ENCODE measurements around the gene ERFE.
A peak's percentile ranks its signal among the peaks of the same experiment; 100 is the strongest.

Gene ERFE

DNA sequence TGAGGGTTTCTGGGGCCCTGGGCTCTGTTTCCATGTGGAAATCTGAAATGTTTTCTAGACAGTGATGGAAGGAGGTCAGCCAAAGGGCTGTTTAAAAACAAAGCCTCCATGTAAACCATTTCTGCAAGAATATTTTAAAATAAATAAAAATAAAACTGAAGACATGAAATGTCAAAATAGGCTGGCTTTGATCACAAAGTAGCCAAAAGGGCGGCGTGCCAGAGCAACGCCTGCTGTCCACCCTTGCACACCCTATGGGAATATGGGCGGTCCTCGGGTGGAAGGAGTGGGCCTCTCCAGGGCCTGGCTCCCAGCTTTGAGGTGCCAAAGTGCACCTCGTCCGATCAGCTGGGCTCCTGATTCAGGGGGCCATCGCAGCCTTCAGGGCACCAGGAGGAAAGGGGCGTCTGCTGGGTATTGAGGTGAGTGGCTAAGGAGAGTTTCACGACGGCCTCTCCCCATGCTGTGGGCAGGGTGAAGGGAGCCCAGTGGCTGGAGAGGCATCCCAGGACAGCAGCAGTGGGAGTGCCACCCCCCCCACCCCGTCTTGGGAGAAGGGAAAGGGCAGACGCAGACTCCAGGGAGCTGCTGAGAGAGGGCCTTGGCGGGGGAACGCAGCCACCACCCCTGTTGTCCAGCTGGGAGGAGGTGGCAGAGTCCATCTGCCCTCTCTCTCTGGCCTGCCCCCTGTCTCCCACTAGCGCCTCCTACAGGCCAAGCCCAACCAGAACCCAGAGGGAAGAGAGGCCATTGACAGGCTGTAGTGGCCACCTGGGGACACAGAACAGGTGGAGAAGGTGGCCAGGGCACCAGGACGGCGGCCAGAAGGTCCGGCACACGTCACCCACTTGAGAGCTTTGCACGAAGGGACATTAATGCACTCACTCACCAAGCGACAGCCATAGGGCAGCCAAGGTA, 5.7 kb upstream of the ERFE start:
- Histone ChIP-seq H3K4me1 (ENCODE audit: insufficient read depth, low read length) (no peaks in the 10 kb centered on the region), H3K27me3 (ENCODE audit: insufficient read depth, low read length) (peaks cover 8% of the 10 kb centered on the region), H3K9me3 (ENCODE audit: insufficient read depth, low read depth, low read length) (no peaks in the 10 kb centered on the region), H3K27ac (ENCODE audit: low read depth, low read length) (no peak overlapping the region), H3K9ac (ENCODE audit: low read depth, low read length) (no peak overlapping the region), H3K4me3 (ENCODE audit: low read length) (no peak overlapping the region), H3K36me3 (ENCODE audit: insufficient read depth, low read length) (no peaks in the 10 kb centered on the region)
- 91% methylated on average over 22 of the region's 22 CpGs for WGBS

DNA sequence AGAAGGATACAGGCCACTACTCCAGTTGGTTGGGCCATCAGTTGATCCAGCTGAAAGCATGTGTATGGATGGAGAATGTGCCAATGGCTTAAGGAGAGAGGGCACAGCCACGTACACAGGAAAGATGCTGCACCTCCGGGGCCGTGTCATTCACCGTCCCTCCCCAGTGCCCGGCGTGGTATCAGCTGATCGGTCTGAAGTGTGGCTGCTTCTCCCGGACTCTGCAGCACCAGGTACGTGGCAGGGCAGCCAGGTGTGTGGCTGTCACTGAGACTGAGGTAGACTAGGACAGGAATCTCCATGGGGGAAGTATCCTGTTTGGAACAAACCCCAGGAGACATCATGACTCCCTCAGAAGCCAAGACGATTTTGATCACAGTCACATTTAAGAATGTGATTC, 4.2 kb upstream of the ERFE start:
- 92% methylated on average over 10 of the region's 10 CpGs for WGBS
- peaks cover 20% of the 10 kb centered on the region for H3K27me3 ChIP-seq (ENCODE audit: insufficient read depth, low read length)

DNA sequence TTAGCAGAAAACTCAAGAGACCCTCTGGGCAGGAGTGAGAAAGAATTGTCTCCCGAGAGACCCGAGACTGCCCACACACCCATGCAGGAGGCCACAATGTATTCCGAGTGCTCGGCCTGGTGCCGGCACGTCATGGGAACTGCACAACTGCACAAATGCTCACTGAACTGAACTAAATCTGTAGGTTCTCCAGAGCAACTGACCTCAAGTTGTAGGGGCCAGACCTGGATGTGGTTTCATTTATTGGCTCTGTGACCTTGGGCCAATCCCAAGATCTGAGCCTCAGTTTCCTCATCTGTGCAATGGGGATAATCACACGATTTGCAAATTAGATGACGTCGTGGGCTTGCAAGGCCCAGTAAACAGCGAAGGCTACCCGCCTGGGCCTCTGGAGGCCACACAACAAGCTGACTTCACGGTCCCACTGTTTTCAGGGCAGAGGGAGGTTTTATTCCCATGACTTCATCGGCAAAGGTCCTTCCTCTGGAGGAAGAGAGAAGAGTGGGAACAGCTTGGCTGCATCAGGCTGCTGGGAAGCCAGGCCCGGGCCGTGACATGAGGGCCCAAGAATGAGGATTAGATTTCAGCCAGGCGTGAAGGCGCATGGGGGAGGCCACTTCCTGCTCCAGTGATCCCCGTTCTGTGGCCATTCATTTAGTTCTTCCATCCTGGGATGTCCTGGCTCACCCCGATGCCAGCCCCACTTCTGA, 3.6 kb upstream of the ERFE start:
- Histone ChIP-seq H3K27ac (ENCODE audit: low read depth, low read length) (no peak overlapping the region), H3K36me3 (ENCODE audit: insufficient read depth, low read length) (no peaks in the 10 kb centered on the region), H3K4me3 (ENCODE audit: low read length) (no peak overlapping the region), H3K4me1 (ENCODE audit: insufficient read depth, low read length) (no peaks in the 10 kb centered on the region), H3K9me3 (ENCODE audit: insufficient read depth, low read depth, low read length) (no peaks in the 10 kb centered on the region), H3K9ac (ENCODE audit: low read depth, low read length) (no peak overlapping the region), H3K27me3 (ENCODE audit: insufficient read depth, low read length) (peaks cover 26% of the 10 kb centered on the region)
- 88% methylated on average over 19 of the region's 19 CpGs for WGBS

More for the DNA sequence above, 4.2 kb upstream of the ERFE start:
- H3K27ac ChIP-seq (ENCODE audit: low read depth, low read length) = no peak overlapping the region
- no peak overlapping the region for H3K4me3 ChIP-seq (ENCODE audit: low read length)
- no peaks in the 10 kb centered on the region for H3K36me3 ChIP-seq (ENCODE audit: insufficient read depth, low read length)
- no peaks in the 10 kb centered on the region for H3K4me1 ChIP-seq (ENCODE audit: insufficient read depth, low read length)
- no peaks in the 10 kb centered on the region for H3K9me3 ChIP-seq (ENCODE audit: insufficient read depth, low read depth, low read length)
- H3K9ac ChIP-seq (ENCODE audit: low read depth, low read length) = no peak overlapping the region

DNA sequence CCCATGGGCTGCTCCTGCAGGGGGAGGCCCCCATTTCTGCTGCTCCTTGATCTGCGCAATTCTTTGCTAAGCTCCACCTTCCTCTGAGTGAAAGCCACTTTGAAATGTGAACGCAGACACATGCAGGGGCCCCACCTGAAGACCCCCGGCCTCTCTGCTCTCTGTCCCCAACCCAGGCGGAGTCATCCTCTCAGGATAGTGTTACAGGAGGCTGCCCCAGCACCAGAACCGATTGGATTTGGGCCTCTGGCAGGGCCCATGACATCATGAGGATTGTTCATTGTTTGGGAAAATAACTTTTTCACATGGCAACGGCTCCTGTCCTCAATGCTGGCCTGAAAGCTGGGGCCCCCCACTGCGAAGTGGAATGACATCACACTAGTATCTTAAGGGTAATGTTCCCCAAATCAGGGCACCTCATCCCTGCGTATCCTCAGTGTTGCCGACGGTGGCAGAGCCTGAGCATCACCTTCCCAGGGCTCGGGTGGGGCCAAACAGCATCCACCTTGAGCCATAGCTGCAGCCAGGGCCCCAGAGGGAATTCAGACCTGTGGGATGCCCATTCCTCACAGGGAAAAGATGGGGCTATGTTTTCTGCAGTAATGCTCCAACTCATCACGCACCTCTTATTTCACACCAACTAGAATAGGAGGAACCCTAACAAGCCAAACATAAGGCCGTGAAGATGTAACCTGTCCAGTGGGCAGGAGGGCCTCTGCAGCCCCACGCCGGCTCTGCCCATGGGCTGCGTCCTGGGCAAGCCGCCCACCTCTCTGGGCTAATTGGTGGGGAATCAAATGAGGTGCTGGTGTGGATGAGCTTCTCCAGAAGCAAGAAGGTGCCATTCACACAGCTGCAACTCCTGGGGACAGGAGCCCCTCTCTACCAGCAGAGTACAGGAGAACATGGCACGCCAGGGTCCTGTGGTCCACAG, 2.7 kb upstream of the ERFE start:
- H3K27me3 ChIP-seq (ENCODE audit: insufficient read depth, low read length) = peaks cover 34% of the 10 kb centered on the region
- 81% methylated on average over 18 of the region's 18 CpGs for WGBS
- H3K27ac ChIP-seq (ENCODE audit: low read depth, low read length) = no peak overlapping the region
- no peaks in the 10 kb centered on the region for H3K9me3 ChIP-seq (ENCODE audit: insufficient read depth, low read depth, low read length)
- H3K36me3 ChIP-seq (ENCODE audit: insufficient read depth, low read length) = no peaks in the 10 kb centered on the region
- H3K4me1 ChIP-seq (ENCODE audit: insufficient read depth, low read length) = no peaks in the 10 kb centered on the region
- no peak overlapping the region for H3K9ac ChIP-seq (ENCODE audit: low read depth, low read length)
- no peak overlapping the region for H3K4me3 ChIP-seq (ENCODE audit: low read length)

DNA sequence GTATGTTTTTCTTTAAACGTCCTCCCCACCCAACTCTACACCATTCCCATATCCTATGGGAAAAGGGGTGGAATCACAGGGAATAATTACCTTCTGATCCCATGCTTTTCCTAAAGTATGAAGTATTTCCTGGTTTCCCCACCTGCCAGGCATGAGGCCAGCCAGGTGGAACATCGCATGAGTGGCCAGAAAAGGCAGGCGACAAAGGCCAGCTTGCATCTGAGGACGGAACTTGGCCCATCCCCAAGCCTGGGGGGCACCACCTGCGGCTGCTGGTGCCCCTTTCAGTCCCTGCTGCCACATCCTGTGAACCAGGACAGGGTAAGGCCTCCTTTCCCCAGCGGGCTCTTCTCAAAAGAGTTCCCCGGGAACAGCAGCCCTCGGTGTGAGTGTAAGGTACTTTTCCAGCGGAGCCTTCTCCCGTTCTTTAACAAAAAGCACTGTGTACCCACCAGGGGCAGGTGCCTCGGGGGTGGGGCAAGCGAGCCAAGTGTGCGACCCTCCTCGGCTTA, 1.2 kb upstream of the ERFE start:
- Histone ChIP-seq H3K9ac (ENCODE audit: low read depth, low read length) (no peak overlapping the region), H3K27me3 (ENCODE audit: insufficient read depth, low read length) (peaks cover 50% of the 10 kb centered on the region), H3K9me3 (ENCODE audit: insufficient read depth, low read depth, low read length) (no peaks in the 10 kb centered on the region), H3K27ac (ENCODE audit: low read depth, low read length) (no peak overlapping the region), H3K36me3 (ENCODE audit: insufficient read depth, low read length) (no peaks in the 10 kb centered on the region), H3K4me3 (ENCODE audit: low read length) (no peak overlapping the region), H3K4me1 (ENCODE audit: insufficient read depth, low read length) (no peaks in the 10 kb centered on the region)
- 80% methylated on average over 13 of the region's 14 CpGs for WGBS

DNA sequence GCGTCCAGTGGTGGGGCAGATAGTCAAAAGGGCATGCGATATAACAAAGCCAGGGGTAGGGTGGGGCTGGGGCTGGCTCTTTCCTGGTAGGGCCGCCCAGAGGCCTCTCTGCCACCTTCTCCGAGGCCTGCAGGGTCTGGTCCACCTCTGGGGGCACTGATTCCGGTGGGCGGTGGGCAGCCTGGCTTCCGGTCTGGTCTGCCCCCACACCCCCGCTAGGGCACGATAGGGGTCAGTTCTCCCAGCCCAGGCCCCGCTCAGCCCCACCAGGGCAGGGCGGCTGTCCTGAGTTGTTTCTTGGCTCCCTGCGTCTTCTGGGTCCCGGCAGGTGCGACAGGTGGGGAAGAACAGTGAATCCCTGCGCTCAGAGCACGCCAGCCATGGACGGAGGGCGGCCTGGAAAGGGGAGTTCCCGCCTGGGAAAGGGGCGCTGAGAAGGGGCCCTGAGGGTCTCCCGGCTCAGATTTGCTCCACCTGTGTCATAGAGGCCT, 707 bp upstream of the ERFE start:
- WGBS = 75% methylated on average over 21 of the region's 21 CpGs
- no peak overlapping the region for H3K9ac ChIP-seq (ENCODE audit: low read depth, low read length)

DNA sequence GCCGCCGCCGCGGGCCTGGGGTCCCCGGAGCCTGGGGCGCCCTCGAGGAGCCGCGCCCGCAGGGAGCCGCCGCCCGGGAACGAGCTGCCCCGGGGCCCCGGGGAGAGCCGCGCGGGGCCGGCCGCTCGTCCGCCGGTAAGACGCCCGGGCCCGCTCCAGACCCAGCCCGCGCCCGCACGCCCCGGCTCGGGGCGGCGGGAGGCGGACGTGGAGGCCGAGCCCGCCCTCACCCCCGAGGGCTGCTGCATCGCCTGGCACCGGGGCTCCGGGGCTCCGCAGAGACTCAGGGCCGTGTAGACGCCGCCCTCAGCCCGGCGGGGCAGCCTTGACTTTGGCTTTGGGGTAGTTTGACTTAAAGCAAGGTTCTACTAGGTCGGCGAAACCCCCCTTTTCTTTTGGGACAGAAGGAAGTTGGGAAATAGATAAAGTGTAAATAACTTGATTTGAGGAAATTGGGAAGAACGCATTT, 335 bp downstream of the ERFE start:
- H3K27ac ChIP-seq (ENCODE audit: low read depth, low read length) = no peak overlapping the region
- H3K9me3 ChIP-seq (ENCODE audit: insufficient read depth, low read depth, low read length) = no peaks in the 10 kb centered on the region
- no peaks in the 10 kb centered on the region for H3K4me1 ChIP-seq (ENCODE audit: insufficient read depth, low read length)
- H3K4me3 ChIP-seq (ENCODE audit: low read length) = peak overlapping the region; percentile 46
- peaks cover 65% of the 10 kb centered on the region for H3K27me3 ChIP-seq (ENCODE audit: insufficient read depth, low read length)
- H3K36me3 ChIP-seq (ENCODE audit: insufficient read depth, low read length) = no peaks in the 10 kb centered on the region
- peak overlapping the region; percentile 46; the same call in 1 of the 2 replicates for H3K9ac ChIP-seq (ENCODE audit: low read depth, low read length)
- WGBS = 3% methylated on average over 52 of the region's 52 CpGs

More for the DNA sequence above, 707 bp upstream of the ERFE start:
- H3K9me3 ChIP-seq (ENCODE audit: insufficient read depth, low read depth, low read length) = no peaks in the 10 kb centered on the region
- H3K4me3 ChIP-seq (ENCODE audit: low read length) = peak overlapping the region; percentile 62
- peaks cover 55% of the 10 kb centered on the region for H3K27me3 ChIP-seq (ENCODE audit: insufficient read depth, low read length)
- H3K36me3 ChIP-seq (ENCODE audit: insufficient read depth, low read length) = no peaks in the 10 kb centered on the region
- H3K27ac ChIP-seq (ENCODE audit: low read depth, low read length) = no peak overlapping the region
- no peaks in the 10 kb centered on the region for H3K4me1 ChIP-seq (ENCODE audit: insufficient read depth, low read length)

DNA sequence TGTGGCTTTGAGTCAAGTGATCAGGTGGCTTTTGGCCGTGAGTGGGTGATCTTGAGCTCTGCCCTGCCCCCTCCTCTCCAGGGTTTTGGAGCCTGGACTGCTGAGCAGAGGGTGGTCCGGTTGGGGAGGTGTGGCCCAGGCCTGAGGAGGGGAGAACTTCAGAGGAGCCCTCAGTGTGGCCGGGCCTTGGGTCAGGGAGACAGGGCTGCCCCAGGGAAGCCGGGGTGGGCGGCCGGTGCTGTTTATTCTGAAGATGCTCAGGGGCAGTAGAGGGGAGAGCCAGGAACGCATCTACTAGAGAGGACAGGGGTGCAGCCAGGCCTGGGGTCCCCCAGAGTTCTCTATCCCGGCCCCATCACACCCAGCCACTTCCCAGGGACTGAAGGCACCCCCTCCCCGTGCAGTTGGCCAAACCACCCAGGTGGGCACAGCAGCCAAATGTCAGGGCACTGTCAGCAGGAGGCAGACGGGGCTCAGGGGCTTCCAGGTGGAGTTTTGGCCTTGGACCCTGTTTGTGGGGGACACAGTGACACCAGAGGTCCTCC, 963 bp downstream of the ERFE start:
- Histone ChIP-seq H3K9me3 (ENCODE audit: insufficient read depth, low read depth, low read length) (no peaks in the 10 kb centered on the region), H3K4me1 (ENCODE audit: insufficient read depth, low read length) (no peaks in the 10 kb centered on the region), H3K27me3 (ENCODE audit: insufficient read depth, low read length) (peaks cover 71% of the 10 kb centered on the region), H3K4me3 (ENCODE audit: low read length) (peak overlapping the region; percentile 46), H3K27ac (ENCODE audit: low read depth, low read length) (no peak overlapping the region), H3K9ac (ENCODE audit: low read depth, low read length) (no peak overlapping the region), H3K36me3 (ENCODE audit: insufficient read depth, low read length) (no peaks in the 10 kb centered on the region)
- 52% methylated on average over 10 of the region's 10 CpGs for WGBS

DNA sequence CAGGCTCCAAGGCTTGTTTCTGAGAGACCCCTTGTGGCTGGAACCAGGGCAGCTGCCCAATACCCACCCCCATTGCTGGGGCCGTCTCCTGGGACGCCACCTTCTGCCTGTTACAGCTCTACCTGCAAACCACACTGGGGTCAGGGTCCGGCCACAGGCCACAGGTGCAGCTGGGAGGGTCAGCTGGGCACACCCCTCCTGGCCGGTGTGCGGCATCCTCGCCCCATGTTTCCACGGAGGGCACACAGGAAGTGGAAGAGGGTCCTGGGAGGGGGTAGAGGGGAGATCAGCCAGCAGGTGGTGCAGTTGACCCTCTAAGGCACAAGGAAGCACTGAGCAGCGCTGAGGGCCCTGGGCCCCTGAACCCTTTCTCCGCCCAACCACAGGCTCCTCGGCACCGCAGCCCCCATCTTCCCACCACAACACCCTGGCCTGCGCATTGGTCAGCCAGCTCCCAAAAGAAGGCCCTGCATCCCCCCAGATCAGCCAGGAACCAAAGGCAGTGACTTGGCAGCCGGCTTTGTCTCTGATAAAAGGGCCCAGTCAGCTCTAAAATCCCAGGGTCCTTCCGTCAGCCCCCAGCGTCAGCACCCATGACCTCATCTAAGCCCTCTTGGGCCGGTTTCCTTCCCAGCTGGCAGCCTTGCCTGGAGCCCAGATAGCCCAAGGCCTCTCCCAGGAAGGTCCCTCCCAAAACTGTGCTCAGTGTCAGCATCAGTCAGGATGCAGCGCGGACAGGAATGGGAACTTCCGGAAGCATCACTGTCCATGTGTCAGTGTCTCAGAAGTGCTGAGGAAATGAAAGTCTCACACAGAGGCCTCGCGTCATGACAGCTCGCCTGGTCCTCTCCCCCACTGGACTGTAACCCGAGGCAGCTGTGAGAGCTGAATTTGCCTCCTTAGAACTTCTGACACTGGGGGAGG, 1.7 kb downstream of the ERFE start:
- Histone ChIP-seq H3K9ac (ENCODE audit: low read depth, low read length) (no peak overlapping the region), H3K4me1 (ENCODE audit: insufficient read depth, low read length) (no peaks in the 10 kb centered on the region), H3K27ac (ENCODE audit: low read depth, low read length) (no peak overlapping the region), H3K4me3 (ENCODE audit: low read length) (no peak overlapping the region), H3K27me3 (ENCODE audit: insufficient read depth, low read length) (peaks cover 79% of the 10 kb centered on the region), H3K9me3 (ENCODE audit: insufficient read depth, low read depth, low read length) (no peaks in the 10 kb centered on the region), H3K36me3 (ENCODE audit: insufficient read depth, low read length) (no peaks in the 10 kb centered on the region)
- WGBS = 74% methylated on average over 23 of the region's 23 CpGs
